Measurements from ENCODE around the gene HOXA13.

DNA sequence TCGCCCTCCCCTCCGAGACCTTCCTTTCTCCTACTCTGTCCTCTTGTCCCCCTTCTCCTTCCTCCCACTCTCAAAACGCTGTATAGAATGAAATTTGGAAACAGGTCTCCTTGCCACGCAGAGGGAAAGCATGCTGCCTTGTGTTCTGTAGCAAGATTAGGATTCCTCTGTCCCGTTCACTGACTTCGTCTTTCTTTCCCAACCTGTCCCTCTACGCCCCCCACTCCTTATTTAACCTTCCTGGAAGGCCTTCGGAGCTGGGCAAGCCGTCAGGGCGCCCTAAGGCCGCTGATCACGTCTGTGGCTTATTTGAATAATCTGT lies 35.9 kb downstream of the HOXA13 start:
- TF ChIP-seq, protein P1, sequence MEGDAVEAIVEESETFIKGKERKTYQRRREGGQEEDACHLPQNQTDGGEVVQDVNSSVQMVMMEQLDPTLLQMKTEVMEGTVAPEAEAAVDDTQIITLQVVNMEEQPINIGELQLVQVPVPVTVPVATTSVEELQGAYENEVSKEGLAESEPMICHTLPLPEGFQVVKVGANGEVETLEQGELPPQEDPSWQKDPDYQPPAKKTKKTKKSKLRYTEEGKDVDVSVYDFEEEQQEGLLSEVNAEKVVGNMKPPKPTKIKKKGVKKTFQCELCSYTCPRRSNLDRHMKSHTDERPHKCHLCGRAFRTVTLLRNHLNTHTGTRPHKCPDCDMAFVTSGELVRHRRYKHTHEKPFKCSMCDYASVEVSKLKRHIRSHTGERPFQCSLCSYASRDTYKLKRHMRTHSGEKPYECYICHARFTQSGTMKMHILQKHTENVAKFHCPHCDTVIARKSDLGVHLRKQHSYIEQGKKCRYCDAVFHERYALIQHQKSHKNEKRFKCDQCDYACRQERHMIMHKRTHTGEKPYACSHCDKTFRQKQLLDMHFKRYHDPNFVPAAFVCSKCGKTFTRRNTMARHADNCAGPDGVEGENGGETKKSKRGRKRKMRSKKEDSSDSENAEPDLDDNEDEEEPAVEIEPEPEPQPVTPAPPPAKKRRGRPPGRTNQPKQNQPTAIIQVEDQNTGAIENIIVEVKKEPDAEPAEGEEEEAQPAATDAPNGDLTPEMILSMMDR (optimal IDR thresholded peaks at IDR 0.05 in 1 of 3, IDR thresholded peaks at IDR 0.05 in 1 of 3, conservative IDR thresholded peaks at IDR 0.05 in 1 of 3; ENCODE audit: extremely low read depth in 1 of 3, insufficient read depth in 2 of 3, low read length in 3 of 3): no peak
- no peak for TF ChIP-seq EZH2 (IDR thresholded peaks at IDR 0.05; ENCODE audit: low read length)

All from keratinocyte (primary cell).